H1 (cell line): ENCODE data around the gene RERE. TPM values are rescaled to one million over a fixed set of nuclear protein-coding genes. Genes with fewer than 3 reads are reported as not detected.

Experiments used
- CTCF ChIA-PET: fragments of 300-600 bp; sonication (Branson Sonifier 250); formaldehyde crosslinking; loops from one replicate; lab custom pipeline; 2021; ENCODE audit not compliant: partially characterized antibody; lab: Charles Lee
- POLR2A ChIA-PET: fragments of 300-600 bp; sonication (Branson Sonifier 250); formaldehyde crosslinking; loops from one replicate; lab custom pipeline; 2021; ENCODE audit warnings: inconsistent platforms; ENCODE audit not compliant: partially characterized antibody; lab: Charles Lee
- DNase-seq, 2 experiments: peaks; one replicate each; pipeline versions ENCODE4 v3.0.0 to v3.0.0-alpha.2; 2010 to 2022; ENCODE audit warnings: low spot score in 2 of 2, low read depth in 1 of 2, mixed read lengths in 1 of 2
- FAIRE-seq: peaks from 2 replicates; lab custom pipeline; 2011; peaks lifted over from hg19 to GRCh38; lab: Jason Lieb, UNC
- H2AFZ ChIP-seq: 2 replicates; pipeline ENCODE4 v1.8.1; 2012; ENCODE audit warnings: low read length, inconsistent platforms
- H2AK5ac ChIP-seq: 2 replicates; pipeline ENCODE4 v1.6.1; 2013; ENCODE audit warnings: low read depth, low read length
- H2BK120ac ChIP-seq: replicated peaks from 2 replicates; pipeline ENCODE3; 2013; ENCODE audit warnings: low read depth, low read length, inconsistent platforms
- H2BK12ac ChIP-seq: 2 replicates; pipeline ENCODE4 v1.6.1; 2013; ENCODE audit warnings: low read depth, low read length
- H2BK15ac ChIP-seq: 2 replicates; pipeline ENCODE4 v1.6.1; 2013; ENCODE audit warnings: low read length
- H2BK20ac ChIP-seq: 2 replicates; pipeline ENCODE4 v1.6.1; 2013; ENCODE audit warnings: low read length
- H2BK5ac ChIP-seq: 2 replicates; pipeline ENCODE4 v1.6.1; 2013; ENCODE audit warnings: low read depth, low read length
- H3K14ac ChIP-seq: 2 replicates; pipeline ENCODE4 v1.6.1; 2013; ENCODE audit warnings: inconsistent platforms; ENCODE audit not compliant: insufficient read length
- H3K18ac ChIP-seq: 2 replicates; pipeline ENCODE4 v1.6.1; 2013; ENCODE audit warnings: low read length; ENCODE audit errors: extremely low read depth
- H3K23ac ChIP-seq: 2 replicates; pipeline ENCODE4 v1.6.1; 2013; ENCODE audit warnings: inconsistent platforms; ENCODE audit not compliant: insufficient read length
- H3K23me2 ChIP-seq: 2 replicates; pipeline ENCODE4 v1.6.1; 2013; ENCODE audit warnings: low read depth, low read length
- H3K27ac ChIP-seq: 2 replicates; pipeline ENCODE4 v1.6.1; 2011; ENCODE audit warnings: low read depth, low read length, inconsistent platforms
- H3K27me3 ChIP-seq, 4 experiments: replicated peaks in 1 of 4; 1 replicate in 1 of 4; 2 replicates in 3 of 4; pipeline versions ENCODE4 v1.6.1 to v1.8.1; 2011 to 2013; ENCODE audit warnings: low read length in 3 of 4, mild to moderate bottlenecking in 3 of 4, inconsistent platforms in 2 of 4, mixed read lengths in 2 of 4, moderate library complexity in 1 of 4; ENCODE audit not compliant: control insufficient read depth in 3 of 4, insufficient read depth in 3 of 4; ENCODE audit errors: extremely low read depth in 1 of 4
- H3K36me3 ChIP-seq, 4 experiments: 2 replicates each; pipeline versions ENCODE4 v1.6.1 to v1.8.1; 2011 to 2013; ENCODE audit warnings: mild to moderate bottlenecking in 4 of 4, low read length in 3 of 4, moderate library complexity in 2 of 4, control low read depth in 1 of 4, inconsistent platforms in 1 of 4; ENCODE audit not compliant: insufficient read depth in 4 of 4, control insufficient read depth in 2 of 4
- H3K4ac ChIP-seq: replicated peaks from 2 replicates; pipeline ENCODE3; 2013; ENCODE audit warnings: low read length, low read depth, mixed read lengths, inconsistent platforms; ENCODE audit not compliant: insufficient read length
- H3K4me1 ChIP-seq, 4 experiments: replicated peaks in 1 of 4; 1 replicate in 1 of 4; 2 replicates in 3 of 4; pipeline versions ENCODE4 v1.6.1 to v1.8.1; 2011 to 2013; ENCODE audit warnings: low read length in 3 of 4, inconsistent platforms in 2 of 4, mixed read lengths in 1 of 4; ENCODE audit not compliant: insufficient read depth in 4 of 4, control insufficient read depth in 3 of 4
- H3K4me2 ChIP-seq, 2 experiments: 2 replicates each; pipeline versions ENCODE4 v1.6.1 to v1.8.1; 2011 to 2013; ENCODE audit warnings: low read depth in 2 of 2, low read length in 2 of 2, control low read depth in 1 of 2, inconsistent platforms in 1 of 2, mild to moderate bottlenecking in 1 of 2; ENCODE audit not compliant: insufficient read depth in 1 of 2
- H3K4me3 ChIP-seq, 4 experiments: fragments of 200-600, 300-600 bp in 1 of 4; sonication (generic), shearing (Covaris generic), sonication (Bioruptor Twin) in 1 of 4; 2 replicates each; pipeline versions ENCODE4 v1.5.1 to v1.8.1; 2011 to 2016; ENCODE audit warnings: low read length in 4 of 4, low read depth in 3 of 4, control low read depth in 2 of 4, inconsistent platforms in 2 of 4, mild to moderate bottlenecking in 2 of 4, mixed read lengths in 1 of 4, moderate library complexity in 1 of 4; ENCODE audit not compliant: insufficient read depth in 2 of 4; ENCODE audit errors: extremely low read depth in 1 of 4
- H3K56ac ChIP-seq: replicated peaks from 2 replicates; pipeline ENCODE3; 2013; ENCODE audit warnings: low read depth, mild to moderate bottlenecking, mixed read lengths, low read length, inconsistent platforms; ENCODE audit not compliant: insufficient read length
- H3K79me1 ChIP-seq: 2 replicates; pipeline ENCODE4 v1.6.1; 2013; ENCODE audit warnings: low read depth, low read length, control low read depth
- H3K79me2 ChIP-seq, 2 experiments: 2 replicates each; pipeline versions ENCODE4 v1.6.1 to v1.8.1; 2012 to 2013; ENCODE audit warnings: low read length in 2 of 2, mild to moderate bottlenecking in 2 of 2, inconsistent platforms in 1 of 2; ENCODE audit not compliant: insufficient read depth in 2 of 2, control insufficient read depth in 1 of 2
- H3K9ac ChIP-seq, 4 experiments: replicated peaks in 1 of 4; 1 replicate in 1 of 4; 2 replicates in 3 of 4; pipeline versions ENCODE4 v1.6.1 to v1.8.1; 2011 to 2013; ENCODE audit warnings: low read depth in 3 of 4, low read length in 3 of 4, control low read depth in 2 of 4, mild to moderate bottlenecking in 2 of 4, moderate library complexity in 2 of 4, inconsistent platforms in 1 of 4; ENCODE audit errors: extremely low read depth in 1 of 4
- H3K9me3 ChIP-seq, 2 experiments: 2 replicates each; pipeline versions ENCODE4 v1.6.1 to v1.8.1; 2012 to 2013; ENCODE audit warnings: mild to moderate bottlenecking in 2 of 2, moderate library complexity in 2 of 2, control low read depth in 1 of 2, inconsistent platforms in 1 of 2, low read depth in 1 of 2, low read length in 1 of 2, mixed read lengths in 1 of 2; ENCODE audit not compliant: insufficient read depth in 2 of 2
- H4K20me1 ChIP-seq, 2 experiments: replicated peaks in 1 of 2; 2 replicates each; pipeline versions ENCODE3 to v1.8.1; 2011 to 2013; ENCODE audit warnings: inconsistent platforms in 2 of 2, low read length in 2 of 2, mild to moderate bottlenecking in 1 of 2; ENCODE audit not compliant: insufficient read depth in 2 of 2, control insufficient read depth in 1 of 2
- H4K5ac ChIP-seq: 2 replicates; pipeline ENCODE4 v1.6.1; 2013; ENCODE audit warnings: low read length, low read depth, mixed read lengths, inconsistent platforms; ENCODE audit not compliant: insufficient read length
- H4K8ac ChIP-seq: 2 replicates; pipeline ENCODE4 v1.8.0; 2013; ENCODE audit warnings: mild to moderate bottlenecking, moderate library complexity, low read length, inconsistent platforms; ENCODE audit not compliant: insufficient read depth; ENCODE audit errors: extremely low read depth
- H4K91ac ChIP-seq: replicated peaks from 2 replicates; pipeline ENCODE3; 2013; ENCODE audit warnings: low read length, mixed read lengths, inconsistent platforms; ENCODE audit not compliant: insufficient read length
- CBX8 ChIP-seq: fragments of 300-800, 300-1000 bp; sonication (generic); IDR thresholded peaks from 2 replicates; pipeline ENCODE4 v1.7.1; 2016; ENCODE audit warnings: low read depth, low read length, borderline replicate concordance
- JUN ChIP-seq: IDR thresholded peaks from 2 replicates; pipeline ENCODE4 v1.6.1; 2011; ENCODE audit warnings: low read depth, mild to moderate bottlenecking, improper control_type of control experiment, low read length
- POLR2AphosphoS5 ChIP-seq: IDR thresholded peaks from 2 replicates; pipeline ENCODE4 v1.6.1; 2011; ENCODE audit warnings: low read depth, low read length
- POU5F1 ChIP-seq: IDR thresholded peaks from 2 replicates; pipeline ENCODE4 v1.6.1; 2011; ENCODE audit warnings: low read depth, mild to moderate bottlenecking, low read length, moderate library complexity
- WGBS, 2 experiments: shearing (Covaris generic) in 1 of 2; methylation state at CpG; one replicate each; pipeline versions ENCODE4 v1.1.6 to v1.1.7; 2013 to 2015; ENCODE audit warnings: low lambda C conversion rate in 2 of 2, mixed read lengths in 2 of 2, inconsistent platforms in 1 of 2, low coverage in 1 of 2, missing lambda C conversion rate in 1 of 2; ENCODE audit not compliant: insufficient replicate concordance in 2 of 2, insufficient coverage in 1 of 2, insufficient read length in 1 of 2; ENCODE audit errors: extremely low coverage in 1 of 2, missing lambda C conversion rate in 1 of 2; 5-methylcytosine and 5-hydroxymethylcytosine counted together
- polyA plus RNA-seq, 7 experiments: library from polyadenylated mRNA; depleted of rRNA in 3 of 7; stranded (reverse) in 5 of 7; unstranded in 2 of 7; fragments of >200 nt in 5 of 7; fragments of 200-250 nt in 2 of 7; gene quantifications; 1 replicate in 5 of 7; 2 replicates in 1 of 7; 4 replicates in 1 of 7; pipeline versions ENCODE4 v1.2.1 to v1.2.3, GENCODE V29; 2011 to 2013; ENCODE audit warnings: missing spikeins in 2 of 7, mixed read lengths in 2 of 7
- total RNA-seq: library from RNA; stranded (reverse); fragmentation: NEBNext Ultra II Directional; extraction: Animal tissue kit (Norgen Biotek cat#: 25700); gene quantifications from 2 replicates; pipeline ENCODE4 v1.2.1, GENCODE V29; 2021
- TF ChIP-seq, protein P1 (sequence below): IDR thresholded peaks from 2 replicates; pipeline ENCODE4 v1.6.1; 2012; ENCODE audit warnings: low read length, inconsistent platforms

Gene RERE
- total and polyA plus RNA-seq, 2 of the 8 experiments (the other 6 are each of a cell fraction or from before 2014, with no cell fraction given), result 15.3 to 142 TPM

GRCh38 chr1:8410791-8411190 is 406.6 kb downstream of the RERE start:
- no peak overlapping the region; a peak in 2 of 4 replicates for H3K4me2 ChIP-seq
- H3K9me3 ChIP-seq, result no peaks in the 10 kb centered on the region
- peaks cover 8 to 84% of the 10 kb centered on the region in 2 experiments for H3K79me2 ChIP-seq
- H3K4me3 ChIP-seq, result no peak overlapping the region
- peaks cover 0 to 4% (median 0%) of the 10 kb centered on the region in 4 experiments; a peak in 1 of 8 replicates for H3K36me3 ChIP-seq
- no peak overlapping the region for H2AFZ ChIP-seq
- no peak overlapping the region for H4K8ac ChIP-seq
- H3K18ac ChIP-seq, result no peak overlapping the region
- ChIA-PET CTCF (interaction anchor here (1.0 to 4.8 kb wide), 7 partner anchors 11 to 403 kb away, joined by 3 to 40 read pairs (median 6); no protein-coding TSS in a partner anchor), POLR2A (no interaction called here)
- peaks cover 0 to 9% of the 10 kb centered on the region in 2 experiments for H4K20me1 ChIP-seq
- H4K91ac ChIP-seq, result no peak overlapping the region
- no peak overlapping the region for H3K9ac ChIP-seq
- peaks cover 23 to 47% (median 32%) of the 10 kb centered on the region in 4 experiments for H3K4me1 ChIP-seq
- H2BK120ac ChIP-seq, result no peak overlapping the region
- TF ChIP-seq JUN, result no peak
- TF ChIP-seq POLR2AphosphoS5, result no peak
- TF ChIP-seq, protein P1, sequence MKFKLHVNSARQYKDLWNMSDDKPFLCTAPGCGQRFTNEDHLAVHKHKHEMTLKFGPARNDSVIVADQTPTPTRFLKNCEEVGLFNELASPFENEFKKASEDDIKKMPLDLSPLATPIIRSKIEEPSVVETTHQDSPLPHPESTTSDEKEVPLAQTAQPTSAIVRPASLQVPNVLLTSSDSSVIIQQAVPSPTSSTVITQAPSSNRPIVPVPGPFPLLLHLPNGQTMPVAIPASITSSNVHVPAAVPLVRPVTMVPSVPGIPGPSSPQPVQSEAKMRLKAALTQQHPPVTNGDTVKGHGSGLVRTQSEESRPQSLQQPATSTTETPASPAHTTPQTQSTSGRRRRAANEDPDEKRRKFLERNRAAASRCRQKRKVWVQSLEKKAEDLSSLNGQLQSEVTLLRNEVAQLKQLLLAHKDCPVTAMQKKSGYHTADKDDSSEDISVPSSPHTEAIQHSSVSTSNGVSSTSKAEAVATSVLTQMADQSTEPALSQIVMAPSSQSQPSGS, result no peak
- TF ChIP-seq CBX8, result no peak
- no peak for TF ChIP-seq POU5F1
- no peak overlapping the region for H4K5ac ChIP-seq
- no peak overlapping the region for H2AK5ac ChIP-seq
- H3K27me3 ChIP-seq, result no peaks in the 10 kb centered on the region
- H3K23ac ChIP-seq, result no peak overlapping the region
- no peak overlapping the region for H3K56ac ChIP-seq
- H3K14ac ChIP-seq, result no peak overlapping the region
- 95% methylated on average over 3 of the region's 3 CpGs; no CpG with 5 or more reads in 1 of the 2 experiments for WGBS, 2 experiments
- H2BK5ac ChIP-seq, result no peak overlapping the region
- FAIRE-seq (no peak), DNase-seq (no peak)
- no peak overlapping the region for H3K4ac ChIP-seq
- no peak overlapping the region for H3K27ac ChIP-seq
- no peaks in the 10 kb centered on the region for H3K23me2 ChIP-seq
- H2BK12ac ChIP-seq, result 0 out of 2 replicates have a peak overlapping the region, but pooled peaks have one; percentile 39
- peaks cover 2% of the 10 kb centered on the region; the same call in 1 of the 2 replicates for H3K79me1 ChIP-seq
- no peak overlapping the region; the same call in 1 of the 2 replicates for H2BK20ac ChIP-seq
- no peak overlapping the region for H2BK15ac ChIP-seq
